IMR-90 (cell line): Measurements from ENCODE around the gene ZNF408.

Experiments
- CTCF ChIP-seq: conservative IDR thresholded peaks from 2 replicates; pipeline ENCODE4 v1.5.1; 2012; ENCODE audit warnings: mild to moderate bottlenecking, low read depth, low read length, improper control_type of control experiment
- ELK1 ChIP-seq: fragments of 150-350 bp; IDR thresholded peaks from 2 replicates; pipeline ENCODE4 v1.6.1; 2016; ENCODE audit warnings: low read depth, mild to moderate bottlenecking, low read length, moderate library complexity, borderline replicate concordance
- MAFK ChIP-seq: IDR thresholded peaks from 2 replicates; pipeline ENCODE4 v1.6.1; 2012; ENCODE audit warnings: low read depth, low read length, improper control_type of control experiment
- MXI1 ChIP-seq: IDR thresholded peaks from 2 replicates; pipeline ENCODE4 v1.6.1; 2012; ENCODE audit warnings: low read depth, mild to moderate bottlenecking, low read length, moderate library complexity, borderline replicate concordance
- RAD21 ChIP-seq: IDR thresholded peaks from 2 replicates; pipeline ENCODE4 v1.6.1; 2012; ENCODE audit warnings: low read length, improper control_type of control experiment
- RCOR1 ChIP-seq: IDR thresholded peaks from 2 replicates; pipeline ENCODE4 v1.6.1; 2012; ENCODE audit warnings: mild to moderate bottlenecking, low read length, improper control_type of control experiment; ENCODE audit not compliant: insufficient replicate concordance
- SMC3 ChIP-seq: fragments of 150-350 bp; IDR thresholded peaks from 2 replicates; pipeline ENCODE4 v1.6.1; 2016; ENCODE audit warnings: low read depth, mild to moderate bottlenecking, antibody characterized with exemption, low read length, moderate library complexity
- USF2 ChIP-seq: fragments of 150-350 bp; IDR thresholded peaks from 2 replicates; pipeline ENCODE4 v1.6.1; 2017; ENCODE audit warnings: mild to moderate bottlenecking, antibody characterized with exemption, low read length, low read depth

- TF ChIP-seq CTCF = no peak
- no peak for TF ChIP-seq RCOR1
- no peak for TF ChIP-seq RAD21
- TF ChIP-seq SMC3 = no peak
- no peak for TF ChIP-seq USF2
- no peak for TF ChIP-seq ELK1
- no peak for TF ChIP-seq MAFK
- no peak for TF ChIP-seq MXI1
Measured at GRCh38 chr11:46661836-46662235, 39.0 kb upstream of the ZNF408 start.
